ENCODE data around the gene TLR5.

TLR5 gene

GRCh38 chr1:223079498-223079897 is 63.5 kb downstream of the TLR5 start:
- Histone ChIP-seq H2BK15ac (replicated peaks; ENCODE audit: low read depth) (no peak overlapping the region), H3K4ac (ENCODE audit: low read depth, low read length) (no peak overlapping the region), H3K18ac (ENCODE audit: low read length) (peak overlapping the region; percentile 15), H3K27ac (ENCODE audit: low read depth, low read length) (no peak overlapping the region), H3K4me3 (ENCODE audit: low read length) (no peak overlapping the region), H3K23ac (ENCODE audit: low read length) (peak overlapping the region; percentile 7), H3K36me3 (ENCODE audit: control insufficient read depth, insufficient read depth, low read length) (no peaks in the 10 kb centered on the region), H3K9ac (ENCODE audit: low read length) (no peak overlapping the region), H4K8ac (ENCODE audit: low read depth, low read length) (no peak overlapping the region), H2BK120ac (ENCODE audit: low read depth, low read length) (no peak overlapping the region), H3K79me1 (ENCODE audit: low read length) (no peaks in the 10 kb centered on the region), H3K27me3 (ENCODE audit: insufficient read depth, low read length, poor library complexity) (no peaks in the 10 kb centered on the region), H3K56ac (ENCODE audit: low read length) (no peak overlapping the region), H2AK5ac (ENCODE audit: low read length) (no peak overlapping the region), H3K4me1 (ENCODE audit: control insufficient read depth, low read depth, low read length) (peaks cover 2% of the 10 kb centered on the region), H4K5ac (ENCODE audit: low read length) (no peak overlapping the region), H3K79me2 (ENCODE audit: control insufficient read depth, insufficient read depth, low read length) (no peaks in the 10 kb centered on the region), H3K4me2 (ENCODE audit: low read length) (no peak overlapping the region), H2BK5ac (ENCODE audit: low read length) (no peak overlapping the region)
- no peak for DNase-seq
- WGBS (ENCODE audit: extremely low coverage, insufficient coverage, low lambda C conversion rate), result no CpG with 5 or more reads among the region's 7 CpGs

- DNase-seq, result no peak
- Histone ChIP-seq H3K4ac (ENCODE audit: low read depth, low read length) (no peak overlapping the region), H2BK5ac (ENCODE audit: low read length) (peak overlapping the region; percentile 49), H4K8ac (ENCODE audit: low read depth, low read length) (no peak overlapping the region), H2BK15ac (replicated peaks; ENCODE audit: low read depth) (no peak overlapping the region), H3K79me1 (ENCODE audit: low read length) (no peaks in the 10 kb centered on the region), H3K27ac (ENCODE audit: low read depth, low read length) (no peak overlapping the region), H3K4me2 (ENCODE audit: low read length) (no peak overlapping the region), H3K4me3 (ENCODE audit: low read length) (no peak overlapping the region), H3K36me3 (ENCODE audit: control insufficient read depth, insufficient read depth, low read length) (no peaks in the 10 kb centered on the region), H3K56ac (ENCODE audit: low read length) (no peak overlapping the region), H3K18ac (ENCODE audit: low read length) (peak overlapping the region; percentile 3), H3K79me2 (ENCODE audit: control insufficient read depth, insufficient read depth, low read length) (no peaks in the 10 kb centered on the region), H2BK120ac (ENCODE audit: low read depth, low read length) (no peak overlapping the region), H3K9ac (ENCODE audit: low read length) (no peak overlapping the region), H3K23ac (ENCODE audit: low read length) (no peak overlapping the region), H4K5ac (ENCODE audit: low read length) (no peak overlapping the region), H3K4me1 (ENCODE audit: control insufficient read depth, low read depth, low read length) (peaks cover 2% of the 10 kb centered on the region), H2AK5ac (ENCODE audit: low read length) (no peak overlapping the region), H3K27me3 (ENCODE audit: insufficient read depth, low read length, poor library complexity) (no peaks in the 10 kb centered on the region)
- no CpG with 5 or more reads among the region's 16 CpGs for WGBS (ENCODE audit: extremely low coverage, insufficient coverage, low lambda C conversion rate)
Measured at GRCh38 chr1:223077247-223077833, 65.7 kb downstream of the TLR5 start.

- Histone ChIP-seq H4K8ac (ENCODE audit: low read depth, low read length) (no peak overlapping the region), H2BK120ac (ENCODE audit: low read depth, low read length) (no peak overlapping the region), H2AK5ac (ENCODE audit: low read length) (no peak overlapping the region), H3K79me2 (ENCODE audit: control insufficient read depth, insufficient read depth, low read length) (no peaks in the 10 kb centered on the region), H3K36me3 (ENCODE audit: control insufficient read depth, insufficient read depth, low read length) (no peaks in the 10 kb centered on the region), H2BK5ac (ENCODE audit: low read length) (no peak overlapping the region), H3K18ac (ENCODE audit: low read length) (no peak overlapping the region), H3K4me1 (ENCODE audit: control insufficient read depth, low read depth, low read length) (peaks cover 2% of the 10 kb centered on the region), H3K4me2 (ENCODE audit: low read length) (no peak overlapping the region), H3K4me3 (ENCODE audit: low read length) (no peak overlapping the region), H2BK15ac (replicated peaks; ENCODE audit: low read depth) (no peak overlapping the region), H3K56ac (ENCODE audit: low read length) (peak overlapping the region; percentile 29), H3K27me3 (ENCODE audit: insufficient read depth, low read length, poor library complexity) (no peaks in the 10 kb centered on the region), H3K79me1 (ENCODE audit: low read length) (no peaks in the 10 kb centered on the region), H3K23ac (ENCODE audit: low read length) (no peak overlapping the region), H3K9ac (ENCODE audit: low read length) (no peak overlapping the region), H4K5ac (ENCODE audit: low read length) (no peak overlapping the region), H3K27ac (ENCODE audit: low read depth, low read length) (no peak overlapping the region), H3K4ac (ENCODE audit: low read depth, low read length) (no peak overlapping the region)
- no peak for DNase-seq
- no CpG with 5 or more reads among the region's 6 CpGs for WGBS (ENCODE audit: extremely low coverage, insufficient coverage, low lambda C conversion rate)
Measured at GRCh38 chr1:223076362-223076761, 66.7 kb downstream of the TLR5 start.

- H3K4me3 ChIP-seq (ENCODE audit: low read length), result no peak overlapping the region
- no peak overlapping the region for H3K4ac ChIP-seq (ENCODE audit: low read depth, low read length)
- no peak overlapping the region for H2BK120ac ChIP-seq (ENCODE audit: low read depth, low read length)
- H3K4me2 ChIP-seq (ENCODE audit: low read length), result no peak overlapping the region
- H3K79me2 ChIP-seq (ENCODE audit: control insufficient read depth, insufficient read depth, low read length), result no peaks in the 10 kb centered on the region
- no peak overlapping the region for H2AK5ac ChIP-seq (ENCODE audit: low read length)
- no peak overlapping the region for H4K5ac ChIP-seq (ENCODE audit: low read length)
- no peaks in the 10 kb centered on the region for H3K27me3 ChIP-seq (ENCODE audit: insufficient read depth, low read length, poor library complexity)
- no peak overlapping the region for H3K9ac ChIP-seq (ENCODE audit: low read length)
- peaks cover 2% of the 10 kb centered on the region for H3K4me1 ChIP-seq (ENCODE audit: control insufficient read depth, low read depth, low read length)
- H2BK15ac ChIP-seq (replicated peaks; ENCODE audit: low read depth), result no peak overlapping the region
- no peak overlapping the region for H3K27ac ChIP-seq (ENCODE audit: low read depth, low read length)
- no peaks in the 10 kb centered on the region for H3K79me1 ChIP-seq (ENCODE audit: low read length)
- no peak overlapping the region for H4K8ac ChIP-seq (ENCODE audit: low read depth, low read length)
- H3K56ac ChIP-seq (ENCODE audit: low read length), result no peak overlapping the region
- H3K23ac ChIP-seq (ENCODE audit: low read length), result no peak overlapping the region
- H3K18ac ChIP-seq (ENCODE audit: low read length), result no peak overlapping the region
- no peaks in the 10 kb centered on the region for H3K36me3 ChIP-seq (ENCODE audit: control insufficient read depth, insufficient read depth, low read length)
- no peak overlapping the region for H2BK5ac ChIP-seq (ENCODE audit: low read length)
- DNase-seq, result no peak
- no CpG with 5 or more reads among the region's 3 CpGs for WGBS (ENCODE audit: extremely low coverage, insufficient coverage, low lambda C conversion rate)
Measured at GRCh38 chr1:223075834-223076233, 67.2 kb downstream of the TLR5 start.

GRCh38 chr1:223074445-223075300 is 68.4 kb downstream of the TLR5 start:
- peak; percentile 33 for DNase-seq
- H3K4me1 ChIP-seq (ENCODE audit: control insufficient read depth, low read depth, low read length), result peaks cover 2% of the 10 kb centered on the region
- no peaks in the 10 kb centered on the region for H3K27me3 ChIP-seq (ENCODE audit: insufficient read depth, low read length, poor library complexity)
- H3K9ac ChIP-seq (ENCODE audit: low read length), result peak overlapping the region; percentile 20
- no peak overlapping the region for H2BK15ac ChIP-seq (replicated peaks; ENCODE audit: low read depth)
- peak overlapping the region; percentile 44 for H2BK5ac ChIP-seq (ENCODE audit: low read length)
- H4K5ac ChIP-seq (ENCODE audit: low read length), result no peak overlapping the region
- peak overlapping the region; percentile 53 for H3K56ac ChIP-seq (ENCODE audit: low read length)
- H2BK120ac ChIP-seq (ENCODE audit: low read depth, low read length), result peak overlapping the region; percentile 46
- no peak overlapping the region for H4K8ac ChIP-seq (ENCODE audit: low read depth, low read length)
- H3K36me3 ChIP-seq (ENCODE audit: control insufficient read depth, insufficient read depth, low read length), result no peaks in the 10 kb centered on the region
- no peaks in the 10 kb centered on the region for H3K79me2 ChIP-seq (ENCODE audit: control insufficient read depth, insufficient read depth, low read length)
- H3K4me2 ChIP-seq (ENCODE audit: low read length), result no peak overlapping the region
- no CpG with 5 or more reads among the region's 10 CpGs for WGBS (ENCODE audit: extremely low coverage, insufficient coverage, low lambda C conversion rate)
- peak overlapping the region; percentile 41 for H3K27ac ChIP-seq (ENCODE audit: low read depth, low read length)
- peak overlapping the region; percentile 25 for H3K18ac ChIP-seq (ENCODE audit: low read length)
- H3K4ac ChIP-seq (ENCODE audit: low read depth, low read length), result peak overlapping the region; percentile 38
- no peaks in the 10 kb centered on the region for H3K79me1 ChIP-seq (ENCODE audit: low read length)
- H3K4me3 ChIP-seq (ENCODE audit: low read length), result no peak overlapping the region
- peak overlapping the region; percentile 26 for H3K23ac ChIP-seq (ENCODE audit: low read length)
- H2AK5ac ChIP-seq (ENCODE audit: low read length), result peak overlapping the region; percentile 73
